SU-DHL-6 (cell line): Measurements from ENCODE around the gene TESK2.

Source experiments
- CTCF ChIP-seq: fragments of 200-600 bp; sonication (generic); IDR thresholded peaks from one replicate; pipeline ENCODE4 v1.5.1; 2017; ENCODE audit warnings: antibody characterized with exemption, mild to moderate bottlenecking, low read length, moderate library complexity; ENCODE audit not compliant: insufficient read depth, poor library complexity, severe bottlenecking
- EZH2phosphoT487 ChIP-seq: fragments of 200-600 bp; sonication (generic), shearing (Covaris generic); conservative IDR thresholded peaks from 2 replicates; pipeline ENCODE4 v1.6.1; 2018; ENCODE audit warnings: mild to moderate bottlenecking, antibody characterized with exemption, low read length, moderate library complexity, mixed read lengths

GRCh38 chr1:45510972-45511527, 20.1 kb upstream of the TESK2 start:
- TF ChIP-seq CTCF (no peak), EZH2phosphoT487 (no peak)
